Activated naive CD4-positive, alpha-beta T cell treated with anti-CD3 and anti-CD28 coated beads for 36 hours (primary cell): ENCODE measurements around the gene SERPINH1. TPM values are rescaled to one million over a fixed set of nuclear protein-coding genes. Genes with fewer than 3 reads are reported as not detected.
A peak's percentile ranks its signal among the peaks of the same experiment; 100 is the strongest.

Experiments used
- CTCF ChIA-PET: fragments of 350-600 bp; sonication (Branson Sonifier 250); formaldehyde crosslinking; loops from one replicate; lab custom pipeline; 2021; ENCODE audit warnings: antibody characterized with exemption; lab: Charles Lee
- DNase-seq: peaks from one replicate; pipeline ENCODE4 v3.0.0-alpha.2; 2020
- H3K27ac Mint-ChIP-seq: one replicate; pipeline ENCODE4 v1.8.0; 2021; ENCODE audit warnings: mild to moderate bottlenecking, mixed read lengths
- H3K27me3 Mint-ChIP-seq: one replicate; pipeline ENCODE4 v1.8.0; 2021; ENCODE audit warnings: low read depth, mixed read lengths
- H3K36me3 Mint-ChIP-seq: one replicate; pipeline ENCODE4 v1.8.0; 2021; ENCODE audit warnings: low read depth, mixed read lengths
- H3K4me1 Mint-ChIP-seq: one replicate; pipeline ENCODE4 v1.8.0; 2021; ENCODE audit warnings: low read depth, mixed read lengths
- H3K4me3 Mint-ChIP-seq: one replicate; pipeline ENCODE4 v1.8.0; 2021; ENCODE audit warnings: mild to moderate bottlenecking, moderate library complexity, mixed read lengths
- H3K9me3 Mint-ChIP-seq: one replicate; pipeline ENCODE4 v1.8.0; 2021; ENCODE audit warnings: mixed read lengths
- intact Hi-C: fragments of 100-400 bp; cut with micrococcal nuclease; formaldehyde crosslinking; loops from one replicate; pipeline ENCODE4 v1.15.1; 2023
- total RNA-seq, 2 experiments: library from RNA; stranded (reverse); gene quantifications; one replicate each; pipeline ENCODE4 v1.2.3, GENCODE V29; 2021

Gene SERPINH1
- total RNA-seq, 2 experiments from 2014 or later: 13.9 to 15.4 TPM

GRCh38 chr11:75523811-75524664, 38.0 kb upstream of the SERPINH1 start:
- intact Hi-C loops: loop anchor here (2.0 to 10.0 kb wide), 2 partner anchors 31 to 379 kb away; no protein-coding TSS in a partner anchor
- no peak for DNase-seq
- Mint-ChIP-seq H3K27ac (no peak overlapping the region), H3K36me3 (no peaks in the 10 kb centered on the region), H3K9me3 (no peaks in the 10 kb centered on the region), H3K27me3 (peaks cover 5% of the 10 kb centered on the region), H3K4me1 (peaks cover 19% of the 10 kb centered on the region), H3K4me3 (peak overlapping the region; percentile 64)
- CTCF ChIA-PET: interaction anchor here (0.9 to 1.6 kb wide), 4 partner anchors 9 to 79 kb away, joined by 4 to 7 read pairs (median 4); no protein-coding TSS in a partner anchor

GRCh38 chr11:75524665-75525432, 37.2 kb upstream of the SERPINH1 start:
- intact Hi-C loops: loop anchor here (2.0 to 10.0 kb wide), 2 partner anchors 32 to 380 kb away; no protein-coding TSS in a partner anchor
- Mint-ChIP-seq H3K4me3 (peak overlapping the region; percentile 64), H3K27me3 (peaks cover 5% of the 10 kb centered on the region), H3K9me3 (no peaks in the 10 kb centered on the region), H3K36me3 (no peaks in the 10 kb centered on the region), H3K27ac (no peak overlapping the region), H3K4me1 (peaks cover 19% of the 10 kb centered on the region)
- CTCF ChIA-PET: interaction anchor here (0.8 to 1.6 kb wide), 10 partner anchors 8 to 172 kb away, joined by 3 to 9 read pairs (median 4); no protein-coding TSS in a partner anchor
- peak; percentile 38 for DNase-seq

- peaks cover 19% of the 10 kb centered on the region for H3K4me1 Mint-ChIP-seq
- H3K36me3 Mint-ChIP-seq: no peaks in the 10 kb centered on the region
- CTCF ChIA-PET: interaction anchor here (0.8 to 1.6 kb wide), 7 partner anchors 9 to 173 kb away, joined by 3 to 9 read pairs (median 4); no protein-coding TSS in a partner anchor
- no peak within 1 kb of the TSS for H3K27ac Mint-ChIP-seq
- peaks cover 5% of the 10 kb centered on the region for H3K27me3 Mint-ChIP-seq
- intact Hi-C loops: loop anchor here (1.0 to 10.0 kb wide), 3 partner anchors 33 to 381 kb away; no protein-coding TSS in a partner anchor
- peak; percentile 90 for DNase-seq
- H3K4me3 Mint-ChIP-seq: peak within 1 kb of the TSS; percentile 72
- H3K9me3 Mint-ChIP-seq: no peaks in the 10 kb centered on the region
Observed at GRCh38 chr11:75525433-75526191, 36.4 kb upstream of the SERPINH1 start, which contains the start of gene GDPD5. Gene GDPD5, minus strand, starts transcription at chr11:75525941. Its CDS starts 48,206 bp downstream, at chr11:75477735.

- DNase-seq: no peak
- Mint-ChIP-seq H3K36me3 (no peaks in the 10 kb centered on the region), H3K4me3 (peak overlapping the region; percentile 72), H3K4me1 (peaks cover 19% of the 10 kb centered on the region), H3K27ac (no peak overlapping the region), H3K9me3 (no peaks in the 10 kb centered on the region), H3K27me3 (peaks cover 5% of the 10 kb centered on the region)
- CTCF ChIA-PET: interaction anchor here (1.1 to 1.6 kb wide), 5 partner anchors 8 to 81 kb away, joined by 3 to 9 read pairs (median 4); no protein-coding TSS in a partner anchor
- intact Hi-C loops: loop anchor here (1.0 to 10.0 kb wide), 2 partner anchors 81 to 381 kb away; no protein-coding TSS in a partner anchor
Observed at GRCh38 chr11:75526192-75526541, 35.9 kb upstream of the SERPINH1 start.

- no peak for DNase-seq
- Mint-ChIP-seq H3K4me3 (peak overlapping the region; percentile 72), H3K36me3 (no peaks in the 10 kb centered on the region), H3K27me3 (peaks cover 5% of the 10 kb centered on the region), H3K9me3 (no peaks in the 10 kb centered on the region), H3K27ac (no peak overlapping the region), H3K4me1 (peaks cover 20% of the 10 kb centered on the region)
- CTCF ChIA-PET: interaction anchor here (1.0 to 8.5 kb wide), 3 partner anchors 78 to 138 kb away, joined by 3 to 153 read pairs (median 5); no protein-coding TSS in a partner anchor
- intact Hi-C loops: loop anchor here (10.0 kb wide), 1 partner anchor 382 kb away; no protein-coding TSS in a partner anchor
Observed at GRCh38 chr11:75527130-75527529, 34.9 kb upstream of the SERPINH1 start.

GRCh38 chr11:75527938-75528735, 33.9 kb upstream of the SERPINH1 start:
- peak overlapping the region; percentile 7 for H3K4me3 Mint-ChIP-seq
- no peak for DNase-seq
- H3K36me3 Mint-ChIP-seq: no peaks in the 10 kb centered on the region
- no peaks in the 10 kb centered on the region for H3K9me3 Mint-ChIP-seq
- peaks cover 5% of the 10 kb centered on the region for H3K27me3 Mint-ChIP-seq
- peaks cover 23% of the 10 kb centered on the region for H3K4me1 Mint-ChIP-seq
- CTCF ChIA-PET: interaction anchor here (0.7 to 8.5 kb wide), 5 partner anchors 79 to 248 kb away, joined by 3 to 153 read pairs (median 5); no protein-coding TSS in a partner anchor
- H3K27ac Mint-ChIP-seq: no peak overlapping the region
- intact Hi-C loops: loop anchor here (10.0 kb wide), 1 partner anchor 383 kb away; no protein-coding TSS in a partner anchor

- Mint-ChIP-seq H3K27ac (no peak overlapping the region), H3K36me3 (no peaks in the 10 kb centered on the region), H3K4me1 (peaks cover 13% of the 10 kb centered on the region), H3K27me3 (no peaks in the 10 kb centered on the region), H3K4me3 (no peak overlapping the region), H3K9me3 (no peaks in the 10 kb centered on the region)
- intact Hi-C loops: no loop called here
- CTCF ChIA-PET: interaction anchor here (0.5 to 8.5 kb wide), 12 partner anchors 28 to 251 kb away, joined by 3 to 153 read pairs (median 5); no protein-coding TSS in a partner anchor
- DNase-seq: no peak
Observed at GRCh38 chr11:75530577-75530976, 31.5 kb upstream of the SERPINH1 start.

- no peak overlapping the region for H3K27ac Mint-ChIP-seq
- H3K9me3 Mint-ChIP-seq: no peaks in the 10 kb centered on the region
- no peaks in the 10 kb centered on the region for H3K36me3 Mint-ChIP-seq
- no peak for DNase-seq
- CTCF ChIA-PET: interaction anchor here (0.6 to 8.5 kb wide), 17 partner anchors 9 to 255 kb away, joined by 3 to 153 read pairs (median 5); no protein-coding TSS in a partner anchor
- intact Hi-C loops: no loop called here
- H3K4me3 Mint-ChIP-seq: no peak overlapping the region
- no peaks in the 10 kb centered on the region for H3K27me3 Mint-ChIP-seq
- peaks cover 13% of the 10 kb centered on the region for H3K4me1 Mint-ChIP-seq
Observed at GRCh38 chr11:75531325-75531724, 30.7 kb upstream of the SERPINH1 start.

- H3K4me3 Mint-ChIP-seq: no peak overlapping the region
- CTCF ChIA-PET: interaction anchor here (0.6 to 8.5 kb wide), 34 partner anchors 8 to 1210 kb away, joined by 3 to 153 read pairs (median 4); no protein-coding TSS in a partner anchor
- H3K9me3 Mint-ChIP-seq: no peaks in the 10 kb centered on the region
- intact Hi-C loops: loop anchor here (1.0 kb wide), 4 partner anchors 87 to 252 kb away; no protein-coding TSS in a partner anchor
- H3K27me3 Mint-ChIP-seq: no peaks in the 10 kb centered on the region
- peak; percentile 91 for DNase-seq
- no peak overlapping the region for H3K27ac Mint-ChIP-seq
- H3K4me1 Mint-ChIP-seq: peaks cover 14% of the 10 kb centered on the region
- H3K36me3 Mint-ChIP-seq: no peaks in the 10 kb centered on the region
Observed at GRCh38 chr11:75532200-75533048, 29.6 kb upstream of the SERPINH1 start.

GRCh38 chr11:75533896-75534258, 28.2 kb upstream of the SERPINH1 start:
- intact Hi-C loops: no loop called here
- H3K9me3 Mint-ChIP-seq: no peaks in the 10 kb centered on the region
- no peaks in the 10 kb centered on the region for H3K36me3 Mint-ChIP-seq
- peaks cover 22% of the 10 kb centered on the region for H3K4me1 Mint-ChIP-seq
- DNase-seq: no peak
- CTCF ChIA-PET: interaction anchor here (0.5 to 8.5 kb wide), 21 partner anchors 8 to 1630 kb away, joined by 3 to 153 read pairs (median 4); partner anchors contain the start of gene GDPD5
- H3K4me3 Mint-ChIP-seq: no peak overlapping the region
- H3K27ac Mint-ChIP-seq: no peak overlapping the region
- H3K27me3 Mint-ChIP-seq: peaks cover 4% of the 10 kb centered on the region
